ENCODE results near the gene PDE9A. TPM values are rescaled to one million over a fixed set of nuclear protein-coding genes. Genes with fewer than 3 reads are reported as not detected.

The PDE9A gene
- total RNA-seq, result 10 to 100 TPM; 11.5 to 18.3 (median 16.1) TPM
- total RNA-seq (2013), result 7.1 TPM
- total RNA-seq, result 1.8 to 23.0 (median 10.7) reads per million in 29 experiments

DNA sequence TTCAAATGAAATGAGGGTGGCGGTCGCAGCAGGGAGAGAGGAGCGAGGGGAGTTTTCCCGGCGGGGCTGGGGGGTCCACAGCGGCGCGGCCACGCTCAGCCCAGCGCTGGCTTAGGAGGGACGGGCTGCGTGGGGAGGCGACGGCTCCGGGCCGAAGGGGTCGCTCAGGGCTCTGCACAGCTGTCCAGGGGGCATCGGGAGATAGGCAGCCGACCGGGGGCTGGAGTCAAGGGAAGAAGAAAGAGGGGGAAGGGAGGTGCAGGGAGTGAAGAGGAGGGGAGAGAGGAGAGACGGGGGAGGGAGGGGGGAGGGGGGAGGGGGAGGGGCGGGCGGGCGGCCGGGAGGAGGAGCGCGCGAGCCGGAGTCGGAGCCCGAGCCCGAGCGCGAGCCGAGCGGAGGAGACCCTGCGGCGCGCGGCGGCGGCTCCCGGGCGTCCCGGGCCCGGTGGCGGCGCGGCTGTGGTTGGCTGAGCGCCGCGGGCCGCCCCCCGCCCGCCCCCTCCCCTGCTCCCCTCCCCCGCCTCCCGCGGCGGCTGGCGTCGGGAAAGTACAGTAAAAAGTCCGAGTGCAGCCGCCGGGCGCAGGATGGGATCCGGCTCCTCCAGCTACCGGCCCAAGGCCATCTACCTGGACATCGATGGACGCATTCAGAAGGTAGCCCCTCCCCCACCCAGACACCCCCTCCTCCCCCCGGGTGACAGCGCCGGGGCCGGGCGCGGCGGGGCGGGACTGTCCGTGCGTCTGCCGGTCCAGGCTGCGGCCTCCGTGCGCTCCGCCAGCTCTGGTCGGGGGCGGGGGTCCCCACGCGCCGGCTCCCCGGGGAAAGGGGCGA, at the start of gene PDE9A:
PDE9A (plus strand) TSS at position 391 of the 831 bp plus-strand sequence; CDS start at position 585, 194 bp downstream.
- H3K4me3 ChIP-seq (ENCODE audit: control insufficient read depth in 1 of 2, extremely low read depth in 1 of 2, low read length in 1 of 2), result peak within 1 kb of the TSS; percentile 52 to 85
- Mint-ChIP-seq H3K4me3 (peak within 1 kb of the TSS; percentile 73 to 87 (median 79)), H3K9me3 (no peaks in the 10 kb centered on the region), H3K27ac (peak within 1 kb of the TSS; percentile 17 to 44), H3K4me1 (peaks cover 20 to 29% (median 28%) of the 10 kb centered on the region in 3 donors), H3K36me3 (no peaks in the 10 kb centered on the region), H3K27me3 (peaks cover 0 to 15% of the 10 kb centered on the region in 2 donors)
- POLR2A ChIA-PET, result interaction anchor here in 1 of 2 donors (0.6 kb wide), 1 partner anchor 121 kb away, joined by 6 read pairs; no protein-coding TSS in a partner anchor
- DNase-seq (peak in 18 of 35 experiments; percentile 12 to 59 (median 32)), ATAC-seq (replicated peaks in 1 of 4) (peak; percentile 68 to 75 (median 72))
- H3K9me3 ChIP-seq, result no peaks in the 10 kb centered on the region
- peaks cover 6 to 28% of the 10 kb centered on the region in 2 experiments for H3K4me1 ChIP-seq (ENCODE audit: control insufficient read depth in 1 of 2, extremely low read depth in 1 of 2, insufficient read depth in 2 of 2, low read length in 2 of 2)
- no peak within 1 kb of the TSS for H3K27ac ChIP-seq (ENCODE audit: low read length)
- peaks cover 0 to 73% of the 10 kb centered on the region in 2 experiments for H3K27me3 ChIP-seq (replicated peaks in 1 of 2; ENCODE audit: control insufficient read depth in 2 of 2, extremely low read depth in 1 of 2, insufficient read depth in 2 of 2, low read length in 1 of 2)
- no peaks in the 10 kb centered on the region for H3K36me3 ChIP-seq (ENCODE audit: control insufficient read depth in 2 of 2, extremely low read depth in 1 of 2, insufficient read depth in 1 of 2, low read length in 1 of 2)
- CTCF ChIA-PET, result no interaction called here
- WGBS (ENCODE audit: insufficient coverage), result 4% methylated on average over 20 of the region's 91 CpGs

DNA sequence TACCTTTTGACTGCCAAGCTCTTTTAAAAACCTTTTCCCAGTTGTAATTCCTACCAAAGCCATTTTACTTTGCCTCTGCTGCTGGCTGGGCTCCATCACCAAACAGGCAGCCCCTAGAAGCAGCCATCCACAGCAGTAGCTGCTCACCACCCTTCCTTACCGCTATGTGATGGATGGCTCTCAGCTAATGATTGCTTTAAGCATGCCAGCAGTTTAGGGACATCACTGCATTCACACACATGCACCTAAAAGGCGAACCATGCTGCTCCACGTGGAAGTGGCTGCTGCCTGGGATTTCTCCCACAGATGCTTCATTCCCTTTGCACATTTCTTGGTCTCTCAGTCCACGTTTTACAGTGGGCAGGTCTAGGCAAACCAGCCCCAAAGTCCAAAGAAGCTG, 46.3 kb upstream of the PDE9A start:
- Histone ChIP-seq H3K9me3 (peaks cover 2% of the 10 kb centered on the region), H3K27ac (ENCODE audit: low read length) (no peak overlapping the region), H3K4me3 (ENCODE audit: control insufficient read depth in 1 of 2, extremely low read depth in 1 of 2, low read length in 1 of 2) (no peak overlapping the region), H3K27me3 (replicated peaks in 1 of 2; ENCODE audit: control insufficient read depth in 2 of 2, extremely low read depth in 1 of 2, insufficient read depth in 2 of 2, low read length in 1 of 2) (no peaks in the 10 kb centered on the region), H3K36me3 (ENCODE audit: control insufficient read depth in 2 of 2, extremely low read depth in 1 of 2, insufficient read depth in 1 of 2, low read length in 1 of 2) (peaks cover 0 to 3% of the 10 kb centered on the region in 2 donors), H3K4me1 (ENCODE audit: control insufficient read depth in 1 of 2, extremely low read depth in 1 of 2, insufficient read depth in 2 of 2, low read length in 2 of 2) (no peaks in the 10 kb centered on the region)
- Mint-ChIP-seq H3K27ac (no peak overlapping the region), H3K36me3 (peaks cover 4% of the 10 kb centered on the region), H3K27me3 (no peaks in the 10 kb centered on the region), H3K9me3 (peaks cover 9 to 28% (median 12%) of the 10 kb centered on the region in 3 donors), H3K4me1 (peaks cover 4 to 10% (median 9%) of the 10 kb centered on the region in 3 donors), H3K4me3 (no peak overlapping the region)
- WGBS (ENCODE audit: insufficient coverage), result 73% methylated on average over 4 of the region's 4 CpGs
- POLR2A ChIA-PET, result no interaction called here
- DNase-seq, result no peak
- CTCF ChIA-PET, result no interaction called here
- no peak for ATAC-seq (replicated peaks in 1 of 4)

GRCh38 chr21:42607525-42608102, 45.8 kb upstream of the PDE9A start:
- no peaks in the 10 kb centered on the region for H3K4me1 ChIP-seq (ENCODE audit: control insufficient read depth in 1 of 2, extremely low read depth in 1 of 2, insufficient read depth in 2 of 2, low read length in 2 of 2)
- Mint-ChIP-seq H3K36me3 (peaks cover 4% of the 10 kb centered on the region), H3K9me3 (peaks cover 9 to 33% (median 12%) of the 10 kb centered on the region in 3 donors), H3K4me3 (no peak overlapping the region), H3K27ac (no peak overlapping the region), H3K4me1 (peaks cover 4 to 10% (median 9%) of the 10 kb centered on the region in 3 donors), H3K27me3 (no peaks in the 10 kb centered on the region)
- peaks cover 2% of the 10 kb centered on the region for H3K9me3 ChIP-seq
- H3K4me3 ChIP-seq (ENCODE audit: control insufficient read depth in 1 of 2, extremely low read depth in 1 of 2, low read length in 1 of 2), result no peak overlapping the region
- DNase-seq (no peak), ATAC-seq (replicated peaks in 1 of 4) (no peak)
- ChIA-PET CTCF (no interaction called here), POLR2A (interaction anchor here in 1 of 2 donors (0.6 kb wide), 1 partner anchor 189 kb away, joined by 3 read pairs; no protein-coding TSS in a partner anchor)
- H3K36me3 ChIP-seq (ENCODE audit: control insufficient read depth in 2 of 2, extremely low read depth in 1 of 2, insufficient read depth in 1 of 2, low read length in 1 of 2), result peaks cover 0 to 3% of the 10 kb centered on the region in 2 donors
- H3K27me3 ChIP-seq (replicated peaks in 1 of 2; ENCODE audit: control insufficient read depth in 2 of 2, extremely low read depth in 1 of 2, insufficient read depth in 2 of 2, low read length in 1 of 2), result no peaks in the 10 kb centered on the region
- H3K27ac ChIP-seq (ENCODE audit: low read length), result no peak overlapping the region
- no CpG with 5 or more reads among the region's 5 CpGs for WGBS (ENCODE audit: insufficient coverage)

DNA sequence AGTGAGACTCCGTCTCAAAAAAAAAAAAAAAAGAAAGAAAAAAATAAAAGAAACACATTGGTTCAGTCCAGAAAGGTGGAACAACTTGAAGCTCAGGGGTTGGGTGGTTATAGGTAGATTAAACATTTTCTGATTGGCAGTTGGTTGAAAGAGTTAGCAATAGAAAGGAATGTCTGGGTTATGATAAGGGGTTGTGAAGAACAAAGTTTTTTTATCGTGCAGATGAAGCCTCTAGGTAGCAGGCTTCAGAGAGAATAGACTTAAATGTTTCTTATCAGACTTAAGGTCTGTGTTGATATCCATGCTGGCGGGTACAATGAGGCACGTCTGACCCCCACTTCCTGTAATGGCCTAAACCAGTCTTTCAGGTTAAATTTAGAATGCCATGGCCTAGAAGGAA, 45.0 kb upstream of the PDE9A start:
- Mint-ChIP-seq H3K27me3 (no peaks in the 10 kb centered on the region), H3K27ac (no peak overlapping the region), H3K4me3 (no peak overlapping the region), H3K4me1 (peaks cover 4 to 13% (median 12%) of the 10 kb centered on the region in 3 donors), H3K36me3 (peaks cover 4% of the 10 kb centered on the region), H3K9me3 (peaks cover 9 to 38% (median 12%) of the 10 kb centered on the region in 3 donors)
- no peaks in the 10 kb centered on the region for H3K4me1 ChIP-seq (ENCODE audit: control insufficient read depth in 1 of 2, extremely low read depth in 1 of 2, insufficient read depth in 2 of 2, low read length in 2 of 2)
- peaks cover 0 to 3% of the 10 kb centered on the region in 2 donors for H3K36me3 ChIP-seq (ENCODE audit: control insufficient read depth in 2 of 2, extremely low read depth in 1 of 2, insufficient read depth in 1 of 2, low read length in 1 of 2)
- WGBS (ENCODE audit: insufficient coverage), result no CpG with 5 or more reads among the region's 4 CpGs
- ATAC-seq (replicated peaks in 1 of 4), result no peak
- DNase-seq, result no peak
- peaks cover 2% of the 10 kb centered on the region for H3K9me3 ChIP-seq
- ChIA-PET POLR2A (interaction anchor here in 1 of 2 donors (0.7 kb wide), 1 partner anchor 1295 kb away, joined by 4 read pairs; no protein-coding TSS in a partner anchor), CTCF (no interaction called here)
- no peak overlapping the region for H3K4me3 ChIP-seq (ENCODE audit: control insufficient read depth in 1 of 2, extremely low read depth in 1 of 2, low read length in 1 of 2)
- no peaks in the 10 kb centered on the region for H3K27me3 ChIP-seq (replicated peaks in 1 of 2; ENCODE audit: control insufficient read depth in 2 of 2, extremely low read depth in 1 of 2, insufficient read depth in 2 of 2, low read length in 1 of 2)
- H3K27ac ChIP-seq (ENCODE audit: low read length), result no peak overlapping the region

DNA sequence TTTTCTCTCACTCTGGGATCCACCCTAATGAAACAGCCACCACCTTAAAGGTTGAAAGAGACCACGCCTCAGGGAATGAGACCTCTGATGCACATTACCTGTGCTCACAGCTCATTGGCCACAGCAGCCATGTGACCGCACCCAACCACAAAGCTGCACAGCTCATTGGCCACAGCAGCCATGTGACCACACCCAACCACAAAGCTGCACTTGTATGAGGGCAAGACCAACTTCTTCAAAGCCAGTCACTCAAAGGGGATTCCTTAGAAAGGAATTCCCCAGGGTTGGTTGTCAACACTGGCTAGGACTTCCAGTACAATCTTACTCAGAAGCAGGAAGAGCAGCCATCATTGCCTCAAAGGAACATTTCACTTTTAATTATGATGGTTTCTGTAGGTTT, 43.6 kb upstream of the PDE9A start:
- H3K4me1 Mint-ChIP-seq, result peaks cover 7 to 15% (median 15%) of the 10 kb centered on the region in 3 donors
- Histone ChIP-seq H3K36me3 (ENCODE audit: control insufficient read depth in 2 of 2, extremely low read depth in 1 of 2, insufficient read depth in 1 of 2, low read length in 1 of 2) (peaks cover 0 to 3% of the 10 kb centered on the region in 2 donors), H3K9me3 (peaks cover 2% of the 10 kb centered on the region), H3K4me3 (ENCODE audit: control insufficient read depth in 1 of 2, extremely low read depth in 1 of 2, low read length in 1 of 2) (no peak overlapping the region), H3K27ac (ENCODE audit: low read length) (no peak overlapping the region), H3K4me1 (ENCODE audit: control insufficient read depth in 1 of 2, extremely low read depth in 1 of 2, insufficient read depth in 2 of 2, low read length in 2 of 2) (peaks cover 6 to 12% of the 10 kb centered on the region in 2 experiments), H3K27me3 (replicated peaks in 1 of 2; ENCODE audit: control insufficient read depth in 2 of 2, extremely low read depth in 1 of 2, insufficient read depth in 2 of 2, low read length in 1 of 2) (no peaks in the 10 kb centered on the region)
- H3K4me3 Mint-ChIP-seq, result no peak overlapping the region
- POLR2A ChIA-PET, result no interaction called here
- H3K9me3 Mint-ChIP-seq, result peaks cover 9 to 31% (median 12%) of the 10 kb centered on the region in 3 donors
- no CpG with 5 or more reads among the region's 2 CpGs for WGBS (ENCODE audit: insufficient coverage)
- DNase-seq, result peak in 27 of 35 experiments; percentile 9 to 73 (median 31)
- CTCF ChIA-PET, result no interaction called here
- ATAC-seq (replicated peaks in 1 of 4), result peak in 2 of 4 experiments; percentile 12 to 72
- H3K36me3 Mint-ChIP-seq, result peaks cover 4% of the 10 kb centered on the region
- H3K27ac Mint-ChIP-seq, result no peak overlapping the region
- no peaks in the 10 kb centered on the region for H3K27me3 Mint-ChIP-seq

DNA sequence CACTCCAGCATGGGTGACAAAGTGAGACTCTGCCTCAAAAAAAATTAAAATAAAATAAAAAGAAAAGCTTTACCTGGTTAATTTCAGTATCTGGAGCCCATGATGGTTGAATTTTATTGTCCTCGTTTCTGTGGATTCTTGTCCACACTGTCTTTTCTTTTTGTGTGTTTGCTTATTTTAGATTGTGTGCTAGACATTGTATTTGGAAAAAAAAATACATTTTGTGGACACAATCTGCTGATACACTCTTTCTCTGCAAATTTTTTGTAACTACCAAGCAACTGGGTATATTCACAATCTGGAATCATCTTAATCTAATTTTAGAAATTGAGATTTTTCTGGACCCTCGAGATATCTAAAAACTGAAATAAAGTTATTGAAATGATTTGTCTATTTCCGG, 41.6 kb upstream of the PDE9A start:
- Histone ChIP-seq H3K9me3 (no peaks in the 10 kb centered on the region), H3K27ac (ENCODE audit: low read length) (no peak overlapping the region), H3K27me3 (replicated peaks in 1 of 2; ENCODE audit: control insufficient read depth in 2 of 2, extremely low read depth in 1 of 2, insufficient read depth in 2 of 2, low read length in 1 of 2) (peaks cover 0 to 6% of the 10 kb centered on the region in 2 experiments), H3K4me1 (ENCODE audit: control insufficient read depth in 1 of 2, extremely low read depth in 1 of 2, insufficient read depth in 2 of 2, low read length in 2 of 2) (peaks cover 14 to 32% of the 10 kb centered on the region in 2 experiments), H3K4me3 (ENCODE audit: control insufficient read depth in 1 of 2, extremely low read depth in 1 of 2, low read length in 1 of 2) (no peak overlapping the region), H3K36me3 (ENCODE audit: control insufficient read depth in 2 of 2, extremely low read depth in 1 of 2, insufficient read depth in 1 of 2, low read length in 1 of 2) (peaks cover 0 to 3% of the 10 kb centered on the region in 2 donors)
- Mint-ChIP-seq H3K27me3 (no peaks in the 10 kb centered on the region), H3K4me1 (peaks cover 7 to 15% (median 15%) of the 10 kb centered on the region in 3 donors), H3K36me3 (no peaks in the 10 kb centered on the region), H3K27ac (no peak overlapping the region), H3K4me3 (no peak overlapping the region), H3K9me3 (peaks cover 0 to 18% (median 4%) of the 10 kb centered on the region in 3 donors)
- WGBS (ENCODE audit: insufficient coverage), result 100% methylated on average over 1 of the region's 3 CpGs
- no peak for DNase-seq
- POLR2A ChIA-PET, result no interaction called here
- CTCF ChIA-PET, result no interaction called here
- no peak for ATAC-seq (replicated peaks in 1 of 4)

Data from T-cell (primary cell).